ENCODE results near the gene C22orf23.

The C22orf23 gene

GRCh38 chr22:37898441-37899181 is 54.8 kb downstream of the C22orf23 start:
- no peak for DNase-seq (ENCODE audit: low read depth)

- no peak for DNase-seq (ENCODE audit: low read depth)
Observed at GRCh38 chr22:37897807-37898206, 55.6 kb downstream of the C22orf23 start.

- no peak for DNase-seq (ENCODE audit: low read depth)
Observed at GRCh38 chr22:37896939-37897338, 56.5 kb downstream of the C22orf23 start.

- no peak for DNase-seq (ENCODE audit: low read depth)
Observed at GRCh38 chr22:37896181-37896592, 57.2 kb downstream of the C22orf23 start.

- no peak for DNase-seq (ENCODE audit: low read depth)
Observed at GRCh38 chr22:37894939-37895670, 58.3 kb downstream of the C22orf23 start.

GRCh38 chr22:37893583-37893983 is 59.8 kb downstream of the C22orf23 start:
- no peak for DNase-seq (ENCODE audit: low read depth)
